SK-N-DZ (cell line): ENCODE results near the gene IL36RN. TPM values are rescaled to one million over a fixed set of nuclear protein-coding genes. Genes with fewer than 3 reads are reported as not detected.

Experiments used
- DNase-seq: peaks from one replicate; pipeline ENCODE4 v3.0.0-alpha.2; 2015; ENCODE audit warnings: low spot score
- polyA plus RNA-seq, 2 experiments: library from polyadenylated mRNA; depleted of rRNA; stranded (reverse); fragments of >200 nt; gene quantifications; 2 replicates each; pipeline ENCODE4 v1.2.3, GENCODE V29; 2014

Gene IL36RN
- polyA plus RNA-seq (2014; cell fraction: cytosol; rRNA removed), result not detected in 2 replicates
- polyA plus RNA-seq (2014; cell fraction: nucleus; rRNA removed), result not detected in 2 replicates

GRCh38 chr2:113058998-113059960 lies at the start of gene IL36RN:
Gene IL36RN (plus strand): TSS chr2:113059198. CDS start chr2:113059439, 241 bp downstream.
- no peak for DNase-seq

GRCh38 chr2:113009622-113010021 lies 49.4 kb upstream of the IL36RN start:
- no peak for DNase-seq

- no peak for DNase-seq
These were observed 48.9 kb upstream of the IL36RN start for GRCh38 chr2:113010088-113010487.

- no peak for DNase-seq
These were observed 47.9 kb upstream of the IL36RN start for GRCh38 chr2:113011108-113011507.

- DNase-seq, result no peak
These were observed 46.3 kb upstream of the IL36RN start for GRCh38 chr2:113012436-113013335.

GRCh38 chr2:113013336-113013661 lies 45.7 kb upstream of the IL36RN start:
- DNase-seq, result no peak

GRCh38 chr2:113014067-113014466 lies 44.9 kb upstream of the IL36RN start:
- DNase-seq, result no peak

- no peak for DNase-seq
These were observed 44.0 kb upstream of the IL36RN start for GRCh38 chr2:113015042-113015441.

- no peak for DNase-seq
These were observed 43.3 kb upstream of the IL36RN start for GRCh38 chr2:113015655-113016054.

GRCh38 chr2:113018509-113018908 lies 40.5 kb upstream of the IL36RN start:
- no peak for DNase-seq

- DNase-seq, result no peak
These were observed 37.7 kb upstream of the IL36RN start for GRCh38 chr2:113021312-113021711.

GRCh38 chr2:113024764-113025163 lies 34.2 kb upstream of the IL36RN start:
- DNase-seq, result no peak

GRCh38 chr2:113025737-113026136 lies 33.3 kb upstream of the IL36RN start:
- no peak for DNase-seq

GRCh38 chr2:113027691-113028090 lies 31.3 kb upstream of the IL36RN start:
- no peak for DNase-seq

GRCh38 chr2:113028112-113028511 lies 30.9 kb upstream of the IL36RN start:
- no peak for DNase-seq

GRCh38 chr2:113032737-113033136 lies 26.3 kb upstream of the IL36RN start:
- DNase-seq, result no peak

- no peak for DNase-seq
These were observed 25.0 kb upstream of the IL36RN start for GRCh38 chr2:113034016-113034415.

GRCh38 chr2:113036763-113037162 lies 22.2 kb upstream of the IL36RN start:
- DNase-seq, result no peak

- no peak for DNase-seq
These were observed 20.7 kb upstream of the IL36RN start for GRCh38 chr2:113038291-113038690.

- no peak for DNase-seq
These were observed 19.8 kb upstream of the IL36RN start for GRCh38 chr2:113039158-113039557.

GRCh38 chr2:113039719-113040118 lies 19.3 kb upstream of the IL36RN start:
- DNase-seq, result no peak

GRCh38 chr2:113041871-113042270 lies 17.1 kb upstream of the IL36RN start:
- no peak for DNase-seq
